CD4-positive, CD25-positive, alpha-beta regulatory T cell (primary cell): Measurements from ENCODE around the gene GLB1L. TPM values are rescaled to one million over a fixed set of nuclear protein-coding genes. Genes with fewer than 3 reads are reported as not detected.
A peak's percentile ranks its signal among the peaks of the same experiment; 100 is the strongest.

Source experiments
- ATAC-seq, 2 donors: fragments of 150-1000 bp; cut with Tn5 transposase; one replicate each; pipeline ENCODE4 v1.10.0; 2021; ENCODE audit warnings: low read depth in 2 of 2, moderate number of reproducible peaks in 2 of 2, moderate library complexity in 1 of 2
- DNase-seq, 3 donors: peaks; one replicate each; pipeline versions ENCODE4 v3.0.0 to v3.0.0-alpha.2; 2012 to 2022; ENCODE audit warnings: mixed read lengths in 1 of 3
- H3K27ac ChIP-seq: one replicate; pipeline ENCODE4 v1.7.0; 2013; ENCODE audit warnings: mild to moderate bottlenecking, low read length; ENCODE audit not compliant: insufficient read depth, poor library complexity, severe bottlenecking
- H3K27me3 ChIP-seq: one replicate; pipeline ENCODE4 v1.7.0; 2013; ENCODE audit warnings: low read length; ENCODE audit not compliant: control insufficient read depth, insufficient read depth
- H3K36me3 ChIP-seq: one replicate; pipeline ENCODE4 v1.7.0; 2013; ENCODE audit warnings: mild to moderate bottlenecking, low read length, moderate library complexity; ENCODE audit not compliant: control insufficient read depth, insufficient read depth
- H3K4me1 ChIP-seq: 2 replicates; pipeline ENCODE4 v1.7.0; 2013; ENCODE audit warnings: mild to moderate bottlenecking, low read length; ENCODE audit not compliant: insufficient read depth, control insufficient read depth, poor library complexity, severe bottlenecking
- H3K4me3 ChIP-seq: one replicate; pipeline ENCODE4 v1.7.0; 2013; ENCODE audit warnings: low read depth, mild to moderate bottlenecking, low read length, moderate library complexity
- H3K9me3 ChIP-seq, 2 experiments: 1 replicate in 1 of 2; 2 replicates in 1 of 2; pipeline ENCODE4 v1.7.0; 2013; ENCODE audit warnings: low read length in 2 of 2, mild to moderate bottlenecking in 1 of 2, moderate library complexity in 1 of 2; ENCODE audit not compliant: control insufficient read depth in 2 of 2
- H3K27ac Mint-ChIP-seq, 3 donors: one replicate each; pipeline ENCODE4 v1.8.0; 2020 to 2022; ENCODE audit warnings: mild to moderate bottlenecking in 3 of 3, mixed read lengths in 3 of 3, moderate library complexity in 2 of 3
- H3K27me3 Mint-ChIP-seq: one replicate; pipeline ENCODE4 v1.8.0; 2022; ENCODE audit warnings: mild to moderate bottlenecking, mixed read lengths
- H3K36me3 Mint-ChIP-seq: one replicate; pipeline ENCODE4 v1.8.0; 2020; ENCODE audit warnings: mixed read lengths
- H3K4me1 Mint-ChIP-seq, 4 donors: one replicate each; pipeline ENCODE4 v1.8.0; 2020 to 2022; ENCODE audit warnings: mixed read lengths in 4 of 4, mild to moderate bottlenecking in 1 of 4
- H3K4me3 Mint-ChIP-seq, 4 donors: one replicate each; pipeline ENCODE4 v1.8.0; 2020 to 2022; ENCODE audit warnings: mild to moderate bottlenecking in 4 of 4, mixed read lengths in 4 of 4, moderate library complexity in 3 of 4
- H3K9me3 Mint-ChIP-seq, 7 donors: one replicate each; pipeline ENCODE4 v1.8.0; 2020 to 2022; ENCODE audit warnings: mixed read lengths in 7 of 7, mild to moderate bottlenecking in 3 of 7, moderate library complexity in 2 of 7
- polyA plus RNA-seq, 4 donors: library from polyadenylated mRNA; unstranded; fragments of 300-500 nt; fragmentation: Illumina TruSeq; gene quantifications; one replicate each; pipeline ENCODE4 v1.2.3, GENCODE V29; 2021
- total RNA-seq: library from RNA; stranded (reverse); gene quantifications from one replicate; pipeline ENCODE4 v1.2.3, GENCODE V29; 2022

GLB1L gene
- total and polyA plus RNA-seq, 5 donors from 2014 or later, result 0.78 to 1.1 (median 0.88) TPM; not detected in 1

DNA sequence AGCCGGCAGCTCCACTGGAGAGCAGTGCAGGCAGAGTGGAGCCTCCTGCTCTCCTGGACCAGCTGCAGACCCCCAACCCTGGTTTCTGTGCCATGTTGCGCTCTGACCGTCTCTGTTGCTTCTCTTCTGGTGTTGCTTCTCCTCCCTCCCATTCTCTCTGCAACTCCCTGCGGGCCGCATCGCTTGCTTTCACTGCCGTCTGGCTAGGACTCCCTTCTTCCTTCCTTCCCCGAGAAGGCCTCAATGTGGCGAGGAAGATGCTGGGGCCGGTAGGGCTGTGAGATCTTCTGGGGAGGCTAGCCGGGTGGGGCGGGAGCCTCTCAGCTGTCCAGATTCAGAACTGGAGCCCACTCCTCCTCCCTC is 40.1 kb upstream of the GLB1L start:
- H3K4me3 Mint-ChIP-seq, result peak overlapping the region in 1 of 4 donors; percentile 72
- no peak for DNase-seq
- peaks cover 4% of the 10 kb centered on the region for H3K27me3 Mint-ChIP-seq
- H3K36me3 Mint-ChIP-seq, result peaks cover 28% of the 10 kb centered on the region
- H3K27ac ChIP-seq, result no peak overlapping the region
- H3K4me3 ChIP-seq, result no peak overlapping the region
- no peaks in the 10 kb centered on the region for H3K9me3 ChIP-seq
- ATAC-seq, result no peak
- H3K9me3 Mint-ChIP-seq, result no peaks in the 10 kb centered on the region
- H3K36me3 ChIP-seq, result peaks cover 54% of the 10 kb centered on the region
- no peak overlapping the region for H3K27ac Mint-ChIP-seq
- H3K4me1 ChIP-seq, result peaks cover 6% of the 10 kb centered on the region
- peaks cover 6 to 36% (median 9%) of the 10 kb centered on the region in 4 donors for H3K4me1 Mint-ChIP-seq
- H3K27me3 ChIP-seq, result no peaks in the 10 kb centered on the region

DNA sequence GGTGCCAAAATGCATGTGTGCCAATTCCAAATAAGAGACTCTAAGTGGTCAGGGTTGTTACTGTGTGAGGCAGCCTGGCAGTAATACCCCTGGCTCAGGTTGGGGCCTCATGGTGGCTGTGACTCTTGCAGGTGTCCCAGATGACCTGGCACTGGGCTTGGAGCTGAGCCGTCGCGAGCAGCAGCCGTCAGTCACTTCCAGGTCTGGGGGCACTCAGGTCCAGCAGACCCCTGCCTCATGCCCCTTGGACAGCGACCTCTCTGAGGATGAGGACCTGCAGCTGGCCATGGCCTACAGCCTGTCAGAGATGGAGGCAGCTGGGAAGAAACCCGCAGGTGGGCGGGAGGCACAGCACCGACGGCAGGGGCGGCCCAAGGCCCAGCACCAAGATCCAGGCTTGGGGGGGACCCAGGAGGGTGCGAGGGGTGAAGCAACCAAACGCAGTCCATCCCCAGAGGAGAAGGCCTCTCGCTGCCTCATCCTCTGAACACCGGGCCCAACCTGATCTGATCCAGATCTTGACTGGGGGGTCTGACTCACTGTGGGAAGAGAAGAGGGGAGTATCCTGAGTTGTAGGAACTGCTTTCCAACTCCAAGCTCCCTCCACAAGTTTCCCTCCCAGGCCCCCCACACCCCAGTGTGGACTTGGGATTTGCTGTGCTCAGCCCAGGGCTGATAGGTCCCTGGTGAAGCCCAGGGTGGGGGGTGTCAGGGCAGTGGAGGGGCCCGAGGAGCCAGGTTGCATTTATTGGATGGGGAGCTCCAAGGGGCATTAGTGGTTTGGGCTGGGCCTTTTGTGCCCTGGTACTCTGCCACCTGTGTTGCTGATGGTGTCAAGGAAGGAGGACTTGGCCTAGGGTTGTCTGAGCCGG is 39.5 kb upstream of the GLB1L start:
- Mint-ChIP-seq H3K27ac (no peak overlapping the region), H3K36me3 (peaks cover 28% of the 10 kb centered on the region), H3K4me3 (no peak overlapping the region), H3K9me3 (peaks cover 0 to under 1% (median 0%) of the 10 kb centered on the region in 7 donors), H3K4me1 (peaks cover 6 to 43% (median 11%) of the 10 kb centered on the region in 4 donors), H3K27me3 (peaks cover 5% of the 10 kb centered on the region)
- ATAC-seq (no peak), DNase-seq (no peak)
- Histone ChIP-seq H3K9me3 (no peaks in the 10 kb centered on the region), H3K27me3 (no peaks in the 10 kb centered on the region), H3K36me3 (peaks cover 55% of the 10 kb centered on the region), H3K4me3 (no peak overlapping the region), H3K4me1 (peaks cover 13% of the 10 kb centered on the region), H3K27ac (no peak overlapping the region)

DNA sequence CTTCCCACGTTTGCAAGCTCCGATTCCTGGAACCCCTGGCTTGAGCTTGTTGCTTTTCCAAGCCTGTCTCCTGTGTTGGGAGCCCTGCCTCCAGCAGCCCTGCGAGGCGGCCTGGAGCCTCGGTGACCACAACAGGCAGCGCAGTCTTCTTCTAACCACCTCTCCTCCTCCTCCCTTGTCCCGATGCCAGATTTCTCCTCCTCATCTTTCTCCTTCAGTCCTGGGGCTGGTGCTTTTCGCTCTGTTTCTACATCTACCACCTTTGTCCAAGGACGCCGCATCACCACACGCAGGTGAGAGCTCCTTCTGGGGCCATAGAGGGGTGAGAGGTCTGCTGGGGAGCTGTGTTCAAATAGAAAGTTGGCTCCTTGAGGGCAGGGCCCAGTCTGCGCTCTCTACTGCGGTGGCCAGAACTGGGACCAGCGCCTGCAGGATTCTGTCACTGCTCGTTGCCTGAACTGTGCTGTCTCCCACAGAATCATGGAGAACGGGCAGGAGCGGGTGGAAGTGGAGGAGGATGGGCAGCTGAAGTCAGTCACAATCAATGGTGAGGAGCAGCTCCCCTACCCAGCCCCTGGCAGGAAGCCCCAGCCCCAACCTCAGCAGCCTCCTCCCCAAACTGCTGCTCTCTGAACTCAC is 37.8 kb upstream of the GLB1L start:
- Mint-ChIP-seq H3K4me1 (peaks cover 12 to 57% (median 19%) of the 10 kb centered on the region in 4 donors), H3K4me3 (peak overlapping the region in 3 of 4 donors; percentile 18 to 69 (median 54)), H3K27me3 (peaks cover 8% of the 10 kb centered on the region), H3K36me3 (peaks cover 28% of the 10 kb centered on the region), H3K27ac (peak overlapping the region in 2 of 3 donors; percentile 14 to 81), H3K9me3 (peaks cover 0 to 2% (median 0%) of the 10 kb centered on the region in 7 donors)
- H3K4me1 ChIP-seq, result peaks cover 24% of the 10 kb centered on the region
- H3K27ac ChIP-seq, result no peak overlapping the region
- ATAC-seq (no peak), DNase-seq (no peak)
- H3K36me3 ChIP-seq, result peaks cover 55% of the 10 kb centered on the region
- no peak overlapping the region for H3K4me3 ChIP-seq
- H3K9me3 ChIP-seq, result no peaks in the 10 kb centered on the region
- H3K27me3 ChIP-seq, result no peaks in the 10 kb centered on the region

DNA sequence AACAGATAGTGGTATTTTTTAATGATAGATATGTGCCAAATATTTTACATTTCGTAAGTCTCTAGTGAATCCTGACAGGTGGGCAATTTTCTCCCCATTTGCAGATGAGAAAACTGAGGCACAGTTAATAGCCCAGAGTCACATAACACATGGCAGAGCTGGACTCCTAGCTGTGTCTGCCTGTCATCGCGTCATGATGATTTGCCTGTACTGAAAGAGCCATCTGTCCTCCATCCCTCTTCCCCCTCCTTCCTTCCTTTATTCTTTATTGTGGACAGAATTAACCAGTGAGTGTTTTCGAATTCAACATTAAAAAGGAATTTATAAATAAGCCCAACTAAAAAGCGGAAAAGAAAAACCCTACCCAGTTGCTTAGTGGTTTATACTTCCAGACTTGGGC is 37.1 kb upstream of the GLB1L start:
- Mint-ChIP-seq H3K36me3 (peaks cover 28% of the 10 kb centered on the region), H3K9me3 (peaks cover 0 to 2% (median 0%) of the 10 kb centered on the region in 7 donors), H3K4me3 (peak overlapping the region in 2 of 4 donors; percentile 20 to 48), H3K27ac (peak overlapping the region in 2 of 3 donors; percentile 4 to 81), H3K27me3 (peaks cover 8% of the 10 kb centered on the region), H3K4me1 (peaks cover 19 to 63% (median 26%) of the 10 kb centered on the region in 4 donors)
- Histone ChIP-seq H3K4me3 (no peak overlapping the region), H3K36me3 (peaks cover 55% of the 10 kb centered on the region), H3K27me3 (no peaks in the 10 kb centered on the region), H3K27ac (no peak overlapping the region), H3K9me3 (no peaks in the 10 kb centered on the region), H3K4me1 (peaks cover 31% of the 10 kb centered on the region)
- no peak for DNase-seq
- ATAC-seq, result no peak

DNA sequence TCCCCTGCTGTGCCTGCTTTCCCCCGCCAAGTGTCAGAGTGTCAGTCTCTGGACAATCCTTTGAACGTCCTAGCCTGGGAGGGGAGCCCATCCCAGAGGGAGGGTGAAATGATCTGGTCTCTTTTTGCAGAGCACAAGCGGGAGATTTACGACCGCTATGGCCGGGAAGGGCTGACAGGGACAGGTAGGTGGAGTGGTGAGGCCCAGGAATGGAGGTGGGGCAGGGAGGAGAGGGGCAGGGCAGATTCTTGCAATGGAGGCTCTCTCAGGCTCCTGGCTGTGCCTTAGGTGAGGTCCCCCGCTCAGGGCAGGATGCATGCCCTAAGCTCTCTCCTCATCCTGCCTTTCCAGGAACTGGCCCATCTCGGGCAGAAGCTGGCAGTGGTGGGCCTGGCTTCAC is 36.3 kb upstream of the GLB1L start:
- Mint-ChIP-seq H3K36me3 (peaks cover 28% of the 10 kb centered on the region), H3K27ac (peak overlapping the region in 2 of 3 donors; percentile 85 to 100), H3K4me1 (peaks cover 22 to 67% (median 29%) of the 10 kb centered on the region in 4 donors), H3K9me3 (peaks cover 0 to 2% (median 0%) of the 10 kb centered on the region in 7 donors), H3K27me3 (peaks cover 8% of the 10 kb centered on the region), H3K4me3 (peak overlapping the region in 2 of 4 donors; percentile 65 to 75)
- Histone ChIP-seq H3K27me3 (no peaks in the 10 kb centered on the region), H3K4me1 (peaks cover 33% of the 10 kb centered on the region), H3K4me3 (no peak overlapping the region), H3K27ac (no peak overlapping the region), H3K36me3 (peaks cover 55% of the 10 kb centered on the region), H3K9me3 (no peaks in the 10 kb centered on the region)
- ATAC-seq, result no peak
- DNase-seq, result no peak

DNA sequence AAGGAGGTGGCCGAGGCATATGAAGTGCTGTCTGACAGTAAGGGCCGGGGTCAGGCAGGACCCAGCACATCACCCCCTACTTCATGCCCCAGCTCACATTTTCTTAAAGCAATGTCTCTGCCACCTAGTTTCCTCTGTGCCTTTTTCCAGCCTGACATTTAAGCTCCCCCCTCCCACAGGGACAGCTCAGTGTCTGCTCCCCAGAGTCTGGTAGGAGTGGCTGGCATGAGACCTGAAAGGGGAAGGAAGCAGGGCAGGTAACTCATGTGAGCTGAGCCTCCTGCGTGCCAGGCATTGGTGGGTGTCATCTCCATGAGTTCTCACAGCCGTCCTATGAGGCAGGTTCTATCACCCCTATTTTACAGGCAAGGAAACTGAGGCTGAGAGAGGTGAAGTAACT is 35.4 kb upstream of the GLB1L start:
- Mint-ChIP-seq H3K4me1 (peaks cover 22 to 67% (median 29%) of the 10 kb centered on the region in 4 donors), H3K27ac (peak overlapping the region in 2 of 3 donors; percentile 100), H3K4me3 (peak overlapping the region in 3 of 4 donors; percentile 55 to 97 (median 75)), H3K36me3 (peaks cover 28% of the 10 kb centered on the region), H3K9me3 (peaks cover 0 to 2% (median 0%) of the 10 kb centered on the region in 7 donors), H3K27me3 (peaks cover 8% of the 10 kb centered on the region)
- H3K27ac ChIP-seq, result peak overlapping the region; percentile 99
- H3K27me3 ChIP-seq, result no peaks in the 10 kb centered on the region
- peaks cover 54% of the 10 kb centered on the region for H3K36me3 ChIP-seq
- ATAC-seq (no peak), DNase-seq (no peak)
- no peaks in the 10 kb centered on the region for H3K9me3 ChIP-seq
- H3K4me1 ChIP-seq, result peaks cover 33% of the 10 kb centered on the region
- H3K4me3 ChIP-seq, result no peak overlapping the region

DNA sequence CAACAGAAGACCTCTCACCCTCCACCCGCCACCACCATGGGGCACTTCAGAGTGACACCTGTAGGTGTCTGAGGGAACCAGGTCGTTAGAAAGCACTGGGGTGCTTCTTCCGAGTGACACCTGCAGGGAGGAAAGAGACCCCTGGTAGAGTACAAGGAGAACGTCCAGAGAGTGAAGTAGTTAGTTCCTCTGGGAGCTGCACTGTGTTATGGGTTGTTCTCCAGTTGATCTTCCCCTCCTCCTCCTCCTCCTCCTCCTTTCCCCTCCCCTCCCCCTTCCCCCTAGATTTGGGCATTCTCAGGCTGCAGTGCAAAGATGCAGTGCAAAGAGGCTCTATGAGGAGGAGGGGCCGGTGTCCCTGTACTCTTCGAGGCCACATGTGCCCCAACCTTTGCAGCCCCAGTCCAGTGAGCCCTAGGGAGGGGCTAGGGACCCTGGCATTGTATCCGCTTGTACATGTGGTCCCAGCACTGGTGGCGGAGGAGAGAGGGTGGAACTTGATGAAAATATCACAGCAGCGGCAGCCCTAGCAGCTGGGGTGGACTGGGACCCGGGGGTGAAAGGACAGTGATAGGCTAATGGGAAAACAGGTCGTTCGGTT is 34.8 kb upstream of the GLB1L start:
- peak overlapping the region; percentile 99 for H3K27ac ChIP-seq
- peak overlapping the region; percentile 72 for H3K4me3 ChIP-seq
- no peak for ATAC-seq
- H3K36me3 Mint-ChIP-seq, result peaks cover 25% of the 10 kb centered on the region
- peak overlapping the region; percentile 99 to 100 (median 100) for H3K27ac Mint-ChIP-seq
- H3K9me3 ChIP-seq, result no peaks in the 10 kb centered on the region
- DNase-seq, result no peak
- H3K9me3 Mint-ChIP-seq, result peaks cover 0 to 2% (median 0%) of the 10 kb centered on the region in 7 donors
- no peaks in the 10 kb centered on the region for H3K27me3 ChIP-seq
- H3K27me3 Mint-ChIP-seq, result peaks cover 9% of the 10 kb centered on the region
- peaks cover 22 to 64% (median 29%) of the 10 kb centered on the region in 4 donors for H3K4me1 Mint-ChIP-seq
- H3K4me3 Mint-ChIP-seq, result peak overlapping the region; percentile 91 to 98 (median 95)
- H3K36me3 ChIP-seq, result peaks cover 47% of the 10 kb centered on the region
- H3K4me1 ChIP-seq, result peaks cover 31% of the 10 kb centered on the region
